CD1c-positive myeloid dendritic cell (primary cell): ENCODE data around the gene TCEA3.

ENCODE experiments used
- DNase-seq: peaks from one replicate; pipeline ENCODE4 v3.0.0-alpha.2; 2016; ENCODE audit errors: extremely low spot score

The TCEA3 gene

DNA sequence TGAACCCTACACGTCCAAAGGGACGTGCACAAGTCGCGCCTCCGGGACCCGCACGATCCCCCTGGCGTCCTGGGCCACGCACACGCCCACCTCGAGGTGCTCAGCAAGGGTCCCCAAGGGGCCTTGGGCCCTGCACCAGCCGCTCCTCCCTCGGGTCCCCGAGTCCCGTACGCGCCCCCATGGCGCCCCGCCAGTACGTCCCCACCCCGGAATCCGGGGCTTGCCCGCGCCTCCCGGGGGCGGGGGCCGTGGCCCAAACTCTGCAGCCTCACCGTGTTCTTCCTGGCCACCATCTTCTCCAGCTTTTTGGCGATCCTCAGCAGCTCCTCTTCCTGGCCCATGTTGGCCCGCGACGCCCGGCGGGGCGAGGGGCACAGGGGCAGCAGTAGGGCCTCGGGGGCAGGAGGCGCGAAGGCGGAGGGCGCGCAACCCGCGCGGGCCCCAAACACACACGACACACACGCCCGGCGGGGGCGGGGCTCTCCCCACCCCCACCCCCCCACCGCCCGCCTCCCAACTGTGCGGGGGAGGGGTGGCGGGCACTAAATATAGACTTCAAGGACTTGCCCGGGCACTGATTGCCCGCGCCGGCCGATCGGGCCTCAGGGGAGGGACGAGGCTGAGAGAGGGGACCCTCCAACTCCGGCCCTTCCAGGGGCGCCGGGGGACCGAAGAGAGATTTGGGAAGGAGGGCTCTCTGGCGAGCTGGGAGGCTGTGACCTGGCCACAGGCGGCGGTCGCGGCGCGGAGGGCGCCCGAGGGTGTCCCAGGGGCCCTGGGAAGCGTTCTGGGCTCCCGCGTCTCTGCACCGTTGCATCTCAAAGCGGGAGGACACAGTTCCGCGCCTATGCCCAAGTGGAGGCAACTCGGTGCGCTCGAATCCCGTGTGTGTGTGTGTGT lies at the start of gene TCEA3:
TCEA3 (minus strand) TSS at position 456 of the 900 bp plus-strand sequence; CDS start at position 341, 115 bp downstream.
- DNase-seq = no peak

DNA sequence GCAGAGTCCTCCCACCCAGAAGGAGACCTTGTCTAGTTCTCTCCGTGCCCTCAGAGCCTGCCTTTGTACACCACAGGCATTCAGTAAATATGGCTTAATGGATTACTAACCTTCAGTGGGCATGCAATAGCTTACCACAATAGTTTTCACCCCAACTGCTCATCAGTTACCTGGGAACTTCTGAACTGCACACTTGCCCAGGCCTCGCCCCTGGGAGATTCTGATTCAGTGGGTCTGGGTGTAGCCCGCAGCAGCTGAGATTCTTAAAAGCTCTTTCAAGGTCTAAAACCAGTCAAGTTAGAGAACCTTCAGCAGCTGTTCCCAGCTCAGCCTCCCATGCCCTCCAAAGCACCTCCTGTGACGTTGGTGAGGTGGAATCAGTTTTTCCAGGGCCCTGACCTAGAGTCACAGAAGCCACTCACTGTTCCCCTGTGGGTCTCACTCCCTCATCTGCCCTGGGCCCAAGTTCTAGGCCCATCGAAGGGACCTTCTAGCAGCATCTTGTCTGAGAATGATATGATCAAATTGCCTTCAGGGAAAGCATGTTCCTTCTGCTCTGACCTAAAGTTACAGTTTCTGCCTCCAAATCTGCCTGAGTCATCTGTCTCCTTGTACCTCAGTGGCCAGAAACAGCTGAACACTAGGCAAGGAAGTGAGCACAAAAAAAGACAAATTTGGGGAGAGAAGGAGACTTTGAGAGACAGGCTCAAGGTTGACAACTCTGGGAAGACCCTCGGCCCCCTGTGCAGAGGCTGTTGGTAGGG lies 48.7 kb upstream of the TCEA3 start:
- no peak for DNase-seq

DNA sequence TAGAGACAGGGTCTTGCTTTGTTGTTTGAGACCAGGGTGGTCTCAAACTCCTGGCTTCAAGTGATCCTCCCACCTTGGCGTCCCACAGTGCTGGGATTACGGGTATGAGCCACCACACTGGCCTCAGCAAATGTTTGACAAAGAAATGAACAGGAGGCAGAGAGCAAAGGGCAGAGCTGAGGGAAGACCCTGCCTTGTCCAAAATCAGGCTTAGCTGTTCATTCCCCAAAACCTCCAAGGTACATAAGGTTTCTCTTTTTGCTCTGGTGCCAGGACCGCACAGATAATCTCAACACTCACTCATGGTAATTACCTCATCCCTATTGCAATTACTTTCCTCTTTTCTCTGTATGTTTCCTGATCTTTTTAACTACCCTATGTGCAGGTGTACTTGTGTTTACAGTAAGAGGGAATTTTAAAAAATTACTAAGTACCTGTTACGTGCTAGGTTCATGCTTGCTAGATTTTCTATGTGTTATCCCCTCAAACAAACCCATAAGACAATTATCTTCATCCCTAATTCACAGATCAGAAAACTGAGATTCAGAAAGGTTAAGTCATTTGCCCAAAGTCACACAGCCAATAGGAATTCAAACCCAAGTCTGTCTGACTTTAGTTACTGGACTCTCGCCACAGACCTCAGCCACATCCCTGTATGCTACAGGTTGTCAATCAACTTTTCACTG lies 47.9 kb upstream of the TCEA3 start:
- no peak for DNase-seq

DNA sequence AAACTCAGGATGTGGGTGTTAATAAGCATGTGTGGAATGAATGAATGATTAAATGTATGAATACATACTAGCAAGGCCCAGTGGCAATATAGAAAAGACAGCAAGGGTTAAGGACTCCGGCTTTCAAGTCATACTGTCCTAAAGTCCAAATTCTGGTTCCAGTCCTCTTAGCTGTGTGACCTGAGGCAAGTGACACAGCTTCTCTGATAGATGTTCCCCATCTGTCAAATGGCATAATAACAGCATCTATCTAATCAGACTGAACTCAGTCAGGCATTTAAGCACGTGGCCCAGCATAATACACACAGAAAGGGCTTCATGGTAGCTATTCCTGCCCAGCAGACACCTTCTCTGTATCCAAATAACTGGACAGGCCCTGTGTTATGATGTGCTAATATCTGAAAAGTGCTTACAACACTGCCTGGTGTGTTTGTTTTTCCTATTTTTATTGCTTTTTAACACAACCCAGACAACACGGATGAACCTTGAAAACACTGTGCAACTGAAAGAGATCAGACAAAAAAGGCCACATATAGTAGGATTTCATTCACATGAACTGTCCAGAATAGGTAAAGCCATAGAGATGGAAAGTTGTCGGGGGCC lies 47.0 kb upstream of the TCEA3 start:
- DNase-seq = no peak

DNA sequence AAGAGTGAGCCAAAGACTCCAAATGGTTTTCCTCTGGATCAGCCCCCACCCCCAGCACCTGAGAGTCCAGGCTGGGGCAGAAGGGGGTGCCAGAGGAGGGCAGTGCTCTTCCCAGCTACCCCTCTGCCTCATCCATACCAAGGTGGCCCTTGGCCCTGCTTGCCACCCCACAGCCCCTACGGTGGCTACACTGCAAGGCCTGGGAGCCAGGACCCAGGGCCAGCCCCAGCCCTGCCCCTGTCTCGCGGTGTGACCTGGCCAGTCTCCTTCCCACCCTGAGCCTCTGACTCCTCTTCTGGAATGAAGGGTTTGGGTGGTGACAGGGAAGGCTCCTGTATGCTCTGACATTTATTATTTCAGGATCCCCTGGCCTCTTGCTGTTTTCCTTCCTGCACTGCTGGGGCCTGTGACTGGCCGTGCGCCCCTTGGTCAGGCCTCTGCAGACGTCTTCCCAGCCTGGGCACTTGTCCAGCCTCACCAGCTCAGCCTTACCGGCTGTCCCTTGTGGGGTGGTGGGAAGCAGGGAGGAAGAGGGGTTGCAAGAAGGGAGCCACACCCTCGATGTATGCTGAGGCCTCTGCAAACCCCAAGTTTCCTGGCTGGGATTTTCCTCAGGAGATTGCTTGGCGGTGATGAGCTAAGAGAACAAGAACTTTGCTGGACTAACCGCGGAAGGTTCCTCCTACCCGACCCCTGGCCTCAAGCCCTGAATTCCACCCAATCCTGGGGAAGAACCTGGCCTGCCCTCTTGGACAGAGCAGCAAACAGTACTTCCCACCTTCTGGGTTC lies 45.9 kb upstream of the TCEA3 start:
- DNase-seq = no peak

DNA sequence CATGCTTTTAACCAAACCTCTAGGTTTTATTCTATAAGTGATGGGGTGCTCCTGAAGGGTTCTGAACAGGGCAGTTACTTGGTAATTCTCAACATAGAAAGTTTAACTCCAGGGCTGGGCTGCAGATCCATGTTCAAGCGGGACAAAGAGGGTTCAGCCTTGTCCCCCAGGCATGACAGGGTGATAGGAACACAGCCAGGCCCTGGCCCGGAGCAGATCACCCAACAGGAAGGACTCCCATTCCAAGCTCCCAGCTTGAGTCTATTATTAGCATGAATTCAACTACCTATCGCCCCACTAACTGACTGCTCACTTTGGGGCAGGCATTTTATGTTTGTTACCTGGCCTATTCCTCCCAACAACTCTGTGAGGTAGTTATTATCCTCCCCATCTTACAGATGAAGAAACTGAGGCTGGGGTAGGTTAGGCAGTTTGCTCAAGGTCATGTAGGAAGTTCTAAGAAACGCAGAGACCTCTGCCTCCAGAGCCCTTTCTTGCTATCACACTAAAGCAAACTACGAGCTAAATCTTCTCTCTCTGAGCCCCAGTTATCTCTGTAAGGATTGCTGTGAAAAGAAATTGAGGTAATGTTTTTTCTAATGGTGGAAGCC lies 44.9 kb upstream of the TCEA3 start:
- no peak for DNase-seq

DNA sequence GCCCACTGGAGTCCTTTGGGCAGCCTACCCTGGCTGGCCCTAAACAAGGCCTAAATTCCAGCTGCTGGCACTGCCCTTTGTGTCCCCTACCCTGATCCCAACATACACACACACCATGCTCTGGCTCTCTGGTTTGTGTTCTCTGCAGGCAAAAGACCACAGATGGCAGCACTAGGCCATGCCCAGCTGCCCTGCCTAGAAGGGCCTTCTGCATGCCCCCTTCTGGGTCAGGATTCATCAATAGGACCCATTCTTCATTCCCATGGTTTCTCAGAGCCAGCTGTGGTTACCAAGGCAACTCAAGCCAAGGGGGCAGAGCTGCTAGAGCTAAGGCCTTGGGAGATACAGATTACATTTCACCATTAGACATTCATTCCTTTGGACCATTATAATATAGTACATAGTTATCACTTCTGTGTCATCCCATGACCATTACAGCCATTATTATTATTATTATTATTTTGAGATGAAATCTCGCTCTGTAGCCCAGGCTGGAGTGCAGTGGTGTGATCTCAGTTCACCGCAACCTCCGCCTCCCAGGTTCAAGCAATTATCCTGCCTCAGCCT lies 42.0 kb upstream of the TCEA3 start:
- DNase-seq = no peak

DNA sequence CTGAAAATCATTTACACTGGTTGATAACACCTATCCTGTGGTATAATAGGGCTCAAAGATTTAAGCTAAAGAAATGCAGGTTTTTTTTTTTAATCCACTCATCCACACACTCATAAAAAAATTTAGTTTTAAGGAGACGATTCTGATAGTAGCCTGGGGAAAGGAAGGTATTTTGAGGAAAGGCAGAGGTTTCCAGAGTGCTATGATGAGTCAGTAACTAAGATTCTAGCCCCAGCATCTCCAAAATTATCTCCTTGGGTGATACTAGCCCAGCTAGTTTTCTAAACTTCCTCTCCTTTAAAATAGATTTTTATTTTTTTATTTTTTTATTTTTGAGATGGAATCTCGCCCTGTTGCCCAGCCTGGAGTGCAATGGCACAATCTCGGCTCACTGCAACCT lies 38.7 kb upstream of the TCEA3 start:
- no peak for DNase-seq

DNA sequence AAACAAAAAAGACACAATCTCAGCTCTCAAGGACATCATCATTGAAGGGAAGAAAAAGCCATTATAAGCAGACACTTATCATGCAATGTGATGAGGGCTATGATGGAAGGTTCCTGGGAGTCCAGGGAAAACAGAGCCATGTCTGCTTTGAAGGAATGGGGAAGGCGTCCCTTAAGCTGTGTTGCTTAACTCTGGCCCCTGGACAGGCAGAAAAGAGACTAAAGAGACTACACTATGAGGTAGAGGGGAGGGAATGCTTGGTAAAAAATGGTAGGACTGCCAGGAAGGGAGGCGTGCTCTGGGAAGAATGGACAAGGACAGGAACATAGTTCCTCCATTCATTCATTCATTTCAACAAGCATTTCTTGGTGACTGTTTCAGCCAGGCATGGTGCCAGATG lies 38.2 kb upstream of the TCEA3 start:
- no peak for DNase-seq

DNA sequence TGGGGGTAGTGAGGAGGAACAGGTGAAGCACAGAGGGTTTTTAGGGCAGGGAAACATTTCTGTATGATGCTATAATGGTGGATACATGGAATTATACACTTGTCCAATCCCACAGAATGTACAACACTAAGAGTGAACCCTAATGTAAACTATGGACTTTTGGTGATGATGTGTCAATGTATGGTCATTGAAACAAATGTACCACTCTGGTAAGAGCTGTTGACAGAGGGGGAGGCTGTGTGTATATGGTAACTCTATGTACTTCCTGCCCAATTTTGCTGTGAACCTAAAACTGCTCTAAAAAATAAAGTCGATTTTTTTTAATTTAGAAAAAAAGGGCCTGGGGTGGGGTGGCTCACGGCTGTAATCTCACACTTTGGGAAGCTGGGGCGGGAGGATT lies 36.5 kb upstream of the TCEA3 start:
- no peak for DNase-seq

DNA sequence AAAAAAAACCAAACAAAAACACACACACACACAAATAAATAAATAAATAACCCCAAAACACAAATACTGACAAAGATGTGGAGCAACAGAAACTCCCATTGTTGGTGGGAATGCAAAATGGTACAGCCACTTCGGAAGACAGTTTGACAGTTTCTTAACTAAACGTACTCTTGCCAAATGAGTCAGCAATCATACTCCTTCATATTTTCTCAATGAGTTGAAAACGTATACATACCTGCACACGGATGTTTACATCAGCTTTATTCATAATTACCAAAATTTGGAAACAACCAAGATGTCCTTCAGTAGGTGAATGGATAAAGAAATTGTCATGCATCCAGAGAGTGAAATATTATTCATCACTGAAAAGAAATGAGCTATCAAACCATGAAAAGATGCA lies 36.0 kb upstream of the TCEA3 start:
- no peak for DNase-seq

DNA sequence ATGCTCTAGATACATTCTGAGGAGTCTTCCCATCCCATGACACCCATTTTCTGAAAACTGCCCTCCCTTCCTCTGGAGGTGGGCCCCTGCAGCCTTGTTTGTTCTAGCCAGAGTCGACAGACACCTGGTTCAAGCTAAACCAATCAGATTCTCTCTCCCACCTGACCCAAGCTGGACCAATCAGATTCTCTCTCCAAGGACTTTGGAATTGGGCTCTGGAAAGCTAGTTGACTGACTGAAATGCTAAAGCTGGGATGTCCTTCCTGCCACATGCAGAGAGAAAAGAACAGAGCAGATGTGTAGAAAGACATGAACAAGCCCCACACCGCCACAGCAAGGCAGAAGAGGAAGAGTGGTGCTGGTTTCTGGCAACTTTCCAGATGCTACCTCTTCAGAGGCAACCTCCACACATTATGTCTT lies 34.8 kb upstream of the TCEA3 start:
- no peak for DNase-seq

DNA sequence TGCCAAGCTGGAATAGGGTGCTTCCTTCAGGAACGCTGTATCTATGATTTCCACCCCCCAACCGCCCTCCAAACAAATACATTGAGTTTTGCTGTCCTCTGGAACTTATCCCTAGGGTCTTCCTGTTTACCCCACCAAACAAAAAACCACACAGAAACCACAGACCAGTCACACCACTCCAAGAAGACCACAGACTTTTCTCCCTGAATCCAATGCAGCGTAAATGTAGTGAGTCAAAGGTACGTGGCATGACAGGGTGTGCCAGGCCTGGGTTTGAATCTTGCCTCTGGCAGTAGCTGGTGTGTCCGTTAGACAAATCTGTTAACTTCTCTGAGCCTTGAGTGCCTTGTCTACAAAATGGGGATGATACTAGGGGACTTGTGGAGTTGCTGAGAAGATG lies 31.7 kb upstream of the TCEA3 start:
- no peak for DNase-seq

DNA sequence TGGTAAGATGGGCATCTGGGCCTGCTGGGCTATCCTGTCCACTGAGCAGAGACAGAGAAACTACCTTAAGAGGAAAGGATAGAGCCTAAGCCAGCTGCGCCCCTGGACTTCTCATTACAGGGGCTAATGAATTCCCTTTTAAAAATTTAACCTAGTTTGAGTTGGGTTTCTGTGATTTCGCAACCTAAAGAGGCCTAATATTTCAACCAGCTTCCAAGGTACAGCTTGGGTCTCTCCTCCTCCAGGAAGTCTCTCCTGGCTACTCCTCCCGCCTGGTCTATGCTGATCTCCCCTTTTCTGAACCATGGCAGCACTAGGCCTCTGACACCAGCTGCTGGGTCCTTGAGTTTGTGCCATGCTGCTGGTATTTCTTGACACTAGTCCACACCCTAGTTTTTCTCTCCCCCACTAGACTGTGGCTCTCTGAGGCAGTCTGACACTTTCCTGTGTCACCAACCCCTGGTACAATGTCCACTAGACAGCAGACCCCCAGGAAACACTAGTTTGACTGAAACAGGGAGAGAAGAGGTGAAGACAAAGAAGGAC lies 29.0 kb upstream of the TCEA3 start:
- no peak for DNase-seq

DNA sequence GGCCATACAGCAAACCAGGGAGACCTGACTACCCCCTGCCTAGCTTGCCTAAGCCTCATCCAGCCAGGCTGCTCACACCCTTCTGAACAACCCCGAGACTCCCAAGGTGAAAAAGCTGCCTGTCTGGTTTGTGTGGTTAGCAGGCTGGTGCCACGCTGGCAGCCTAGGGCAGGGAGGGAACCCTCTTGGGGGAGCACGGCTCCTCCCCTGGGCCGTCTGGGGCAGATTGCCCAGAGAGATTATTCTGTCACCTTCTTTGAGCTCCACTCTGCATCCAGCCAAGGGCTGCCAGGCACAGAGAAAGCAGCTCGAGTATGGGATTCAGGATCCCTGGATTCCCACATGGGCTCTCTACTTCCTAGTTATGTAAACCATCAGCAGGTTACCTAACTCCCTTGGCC lies 27.5 kb upstream of the TCEA3 start:
- DNase-seq = no peak

DNA sequence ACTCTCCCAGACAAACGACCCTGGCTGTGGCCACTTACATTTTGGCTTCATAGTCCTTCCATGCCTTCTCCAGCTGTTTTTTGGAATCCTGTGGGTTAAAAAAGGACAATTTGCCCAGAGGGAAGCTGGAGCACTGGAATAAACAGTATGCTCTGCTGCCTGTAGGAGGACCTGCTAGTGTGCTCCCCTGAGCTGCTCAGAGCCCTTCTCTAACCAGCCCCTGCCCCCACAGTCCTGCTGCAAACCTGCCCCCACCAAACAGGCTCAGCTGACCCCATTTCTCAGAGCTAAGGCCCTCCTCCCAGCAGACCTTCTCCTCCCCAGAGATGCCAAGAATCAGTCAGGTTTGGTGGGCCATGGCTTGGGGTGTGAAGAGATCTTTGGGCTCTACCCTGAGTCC lies 26.9 kb upstream of the TCEA3 start:
- no peak for DNase-seq

DNA sequence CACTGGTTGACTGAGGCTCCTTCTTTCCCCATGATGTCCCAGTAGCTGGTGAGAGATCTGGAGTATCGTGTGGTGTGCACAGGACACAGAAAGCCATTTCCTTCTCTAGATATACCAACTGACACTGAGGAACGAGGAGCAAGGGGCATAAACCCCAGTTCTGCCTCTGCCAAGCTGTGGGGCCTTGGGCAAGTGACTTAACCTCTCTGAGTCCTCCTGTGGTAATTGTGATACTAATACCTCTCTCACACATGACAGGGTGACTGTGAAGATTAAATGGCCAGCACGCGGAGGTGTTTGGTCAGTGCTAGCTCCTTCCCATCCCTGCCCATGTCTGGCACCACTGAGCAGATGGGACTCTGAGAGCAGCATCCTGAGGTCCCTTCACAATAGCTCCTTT lies 26.3 kb upstream of the TCEA3 start:
- no peak for DNase-seq

DNA sequence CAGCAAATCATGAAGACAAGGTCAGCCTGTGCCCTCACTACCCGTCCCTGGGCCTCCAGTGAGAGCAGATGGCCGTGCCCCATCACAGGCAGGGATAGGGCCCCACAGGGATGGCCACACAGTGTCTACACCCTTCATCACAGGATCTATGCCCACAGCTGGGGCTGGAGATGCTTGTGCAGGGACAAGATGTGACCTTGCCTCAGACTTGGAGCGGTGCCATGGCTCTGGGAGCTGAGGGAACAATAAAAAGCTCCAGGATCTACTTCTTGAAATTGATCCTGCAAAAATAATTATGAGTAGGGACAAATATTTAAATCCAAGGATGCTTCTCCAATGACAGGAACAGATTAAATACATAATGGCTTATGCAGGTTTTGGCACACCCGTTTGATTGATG lies 25.4 kb upstream of the TCEA3 start:
- DNase-seq = no peak

DNA sequence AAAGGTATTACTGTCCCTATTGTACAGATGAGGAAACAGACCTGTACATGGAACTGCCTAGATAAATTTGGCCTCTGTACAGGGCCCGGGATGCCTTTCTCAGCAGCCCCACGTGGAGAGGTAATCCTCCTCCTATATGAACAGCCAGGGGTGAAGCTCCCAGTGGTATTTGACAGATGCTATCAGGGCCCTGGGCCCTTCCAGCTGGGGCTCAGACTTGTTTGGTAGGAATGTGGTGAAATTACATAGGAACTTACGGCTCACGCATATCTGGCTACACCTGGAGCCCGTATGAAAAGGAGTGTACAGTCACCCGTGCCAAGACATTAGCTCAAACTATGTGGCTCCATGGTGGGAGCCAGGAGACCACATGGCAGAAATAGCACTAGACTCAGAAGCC lies 24.8 kb upstream of the TCEA3 start:
- no peak for DNase-seq

DNA sequence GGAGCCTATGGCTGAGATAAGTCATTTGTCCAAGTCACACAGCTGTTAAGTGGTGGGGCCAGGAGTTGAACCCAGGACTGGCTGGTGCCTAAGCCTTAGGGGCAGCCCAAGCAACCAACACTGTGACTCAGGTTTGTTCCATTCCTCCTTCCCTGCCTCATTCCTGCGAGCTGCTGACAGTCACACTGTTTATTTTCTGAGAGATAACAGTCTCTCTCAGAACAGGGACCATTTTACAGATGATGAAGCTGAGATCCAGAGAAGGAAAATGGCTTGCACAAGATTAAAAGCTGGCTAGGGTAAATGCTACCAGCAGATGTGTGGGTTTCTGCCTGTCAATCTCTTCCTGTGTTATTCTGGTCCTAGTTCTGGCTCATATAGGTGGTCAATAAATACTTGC lies 24.3 kb upstream of the TCEA3 start:
- no peak for DNase-seq
